Measurements from ENCODE around the gene SPTBN1.

The SPTBN1 gene

DNA sequence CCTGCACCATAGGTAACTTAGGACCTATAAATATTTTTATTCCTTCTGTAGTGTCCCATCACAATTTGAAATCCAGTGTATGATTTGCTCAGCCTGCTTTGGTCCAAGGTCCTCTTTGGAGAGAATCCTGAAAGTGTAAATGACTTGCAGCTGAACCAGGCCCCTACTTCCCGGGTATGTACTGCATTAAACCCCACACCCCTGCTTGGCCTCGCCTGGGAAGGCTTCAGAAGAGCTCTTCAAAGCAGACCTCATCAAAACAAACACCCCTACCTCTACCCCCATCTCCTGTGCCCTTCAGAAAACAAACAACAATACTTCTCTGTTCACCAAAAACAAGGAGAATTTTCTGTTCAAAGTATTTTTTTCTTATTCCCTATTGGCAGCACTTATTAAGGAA lies 9.5 kb upstream of the SPTBN1 start:
- Histone ChIP-seq H3K36me3 (ENCODE audit: insufficient read depth, low read length) (no peaks in the 10 kb centered on the region), H3K4me2 (ENCODE audit: insufficient read depth, low read length) (no peak overlapping the region), H3K9me3 (ENCODE audit: insufficient read depth, low read length, severe bottlenecking) (no peaks in the 10 kb centered on the region), H4K20me1 (ENCODE audit: insufficient read depth, low read length) (no peaks in the 10 kb centered on the region), H3K79me2 (ENCODE audit: insufficient read depth, low read length) (no peaks in the 10 kb centered on the region), H3K4me3 (ENCODE audit: low read depth in 1 of 2, low read length in 2 of 2) (no peak overlapping the region), H3K4me1 (ENCODE audit: insufficient read depth, low read length) (no peaks in the 10 kb centered on the region), H2AFZ (ENCODE audit: low read depth, low read length) (no peak overlapping the region), H3K9ac (ENCODE audit: low read depth, low read length) (no peak overlapping the region), H3K27me3 (ENCODE audit: insufficient read depth, low read length, poor library complexity) (no peaks in the 10 kb centered on the region), H3K27ac (ENCODE audit: low read length) (no peak overlapping the region)
- TF ChIP-seq, protein P1, sequence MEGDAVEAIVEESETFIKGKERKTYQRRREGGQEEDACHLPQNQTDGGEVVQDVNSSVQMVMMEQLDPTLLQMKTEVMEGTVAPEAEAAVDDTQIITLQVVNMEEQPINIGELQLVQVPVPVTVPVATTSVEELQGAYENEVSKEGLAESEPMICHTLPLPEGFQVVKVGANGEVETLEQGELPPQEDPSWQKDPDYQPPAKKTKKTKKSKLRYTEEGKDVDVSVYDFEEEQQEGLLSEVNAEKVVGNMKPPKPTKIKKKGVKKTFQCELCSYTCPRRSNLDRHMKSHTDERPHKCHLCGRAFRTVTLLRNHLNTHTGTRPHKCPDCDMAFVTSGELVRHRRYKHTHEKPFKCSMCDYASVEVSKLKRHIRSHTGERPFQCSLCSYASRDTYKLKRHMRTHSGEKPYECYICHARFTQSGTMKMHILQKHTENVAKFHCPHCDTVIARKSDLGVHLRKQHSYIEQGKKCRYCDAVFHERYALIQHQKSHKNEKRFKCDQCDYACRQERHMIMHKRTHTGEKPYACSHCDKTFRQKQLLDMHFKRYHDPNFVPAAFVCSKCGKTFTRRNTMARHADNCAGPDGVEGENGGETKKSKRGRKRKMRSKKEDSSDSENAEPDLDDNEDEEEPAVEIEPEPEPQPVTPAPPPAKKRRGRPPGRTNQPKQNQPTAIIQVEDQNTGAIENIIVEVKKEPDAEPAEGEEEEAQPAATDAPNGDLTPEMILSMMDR (IDR thresholded peaks at IDR 0.05; ENCODE audit: borderline replicate concordance, extremely low read depth, low read length, poor library complexity, severe bottlenecking) = no peak
- TF ChIP-seq EZH2 (IDR thresholded peaks at IDR 0.05; ENCODE audit: borderline replicate concordance, low read depth, low read length, severe bottlenecking) = no peak
- DNase-seq (no peak), ATAC-seq (ENCODE audit: insufficient read depth, low read depth) (no peak)

DNA sequence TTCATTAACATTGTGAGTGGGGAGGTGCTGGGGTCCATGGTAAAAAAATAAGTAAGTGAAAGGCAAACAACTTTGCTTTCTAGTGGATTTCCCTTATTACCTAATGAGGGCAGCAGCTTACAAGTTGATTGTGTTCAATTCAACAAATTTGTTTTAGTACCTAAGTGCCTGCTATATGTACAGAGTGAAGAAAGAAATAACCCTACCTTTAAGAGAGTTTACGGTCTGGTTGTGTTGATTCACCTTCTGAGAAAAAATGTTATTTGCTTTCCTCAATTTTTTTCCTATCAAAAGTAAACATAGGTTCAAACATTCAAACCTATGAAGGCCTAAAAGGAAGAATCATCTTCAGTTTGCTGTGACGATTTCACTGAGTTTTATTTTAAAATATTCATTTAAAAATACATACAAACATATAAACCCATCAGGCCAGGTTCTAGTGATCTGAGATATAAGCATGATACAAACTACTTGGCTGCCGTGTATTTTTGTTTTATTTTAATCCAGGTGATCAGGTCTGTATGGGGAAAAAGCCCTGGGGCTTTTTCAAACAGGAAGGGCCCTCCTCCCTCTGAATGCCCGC lies 1.5 kb upstream of the SPTBN1 start:
- no peak for DNase-seq
- H3K36me3 ChIP-seq (ENCODE audit: insufficient read depth, low read length) = no peaks in the 10 kb centered on the region; the same call in 1 of the 2 replicates
- H3K4me2 ChIP-seq (ENCODE audit: insufficient read depth, low read length) = no peak overlapping the region
- H3K27me3 ChIP-seq (ENCODE audit: insufficient read depth, low read length, poor library complexity) = no peaks in the 10 kb centered on the region
- no peak overlapping the region for H2AFZ ChIP-seq (ENCODE audit: low read depth, low read length)
- TF ChIP-seq, protein P1 (IDR thresholded peaks at IDR 0.05; ENCODE audit: borderline replicate concordance, extremely low read depth, low read length, poor library complexity, severe bottlenecking) = no peak
- TF ChIP-seq EZH2 (IDR thresholded peaks at IDR 0.05; ENCODE audit: borderline replicate concordance, low read depth, low read length, severe bottlenecking) = no peak
- no peak for ATAC-seq (ENCODE audit: insufficient read depth, low read depth)
- peaks cover 24% of the 10 kb centered on the region for H3K4me1 ChIP-seq (ENCODE audit: insufficient read depth, low read length)
- H3K9me3 ChIP-seq (ENCODE audit: insufficient read depth, low read length, severe bottlenecking) = no peaks in the 10 kb centered on the region
- H3K9ac ChIP-seq (ENCODE audit: low read depth, low read length) = no peak overlapping the region
- no peak overlapping the region for H3K27ac ChIP-seq (ENCODE audit: low read length)
- no peaks in the 10 kb centered on the region for H3K79me2 ChIP-seq (ENCODE audit: insufficient read depth, low read length)
- H4K20me1 ChIP-seq (ENCODE audit: insufficient read depth, low read length) = no peaks in the 10 kb centered on the region
- H3K4me3 ChIP-seq (ENCODE audit: low read depth in 1 of 2, low read length in 2 of 2) = no peak overlapping the region

DNA sequence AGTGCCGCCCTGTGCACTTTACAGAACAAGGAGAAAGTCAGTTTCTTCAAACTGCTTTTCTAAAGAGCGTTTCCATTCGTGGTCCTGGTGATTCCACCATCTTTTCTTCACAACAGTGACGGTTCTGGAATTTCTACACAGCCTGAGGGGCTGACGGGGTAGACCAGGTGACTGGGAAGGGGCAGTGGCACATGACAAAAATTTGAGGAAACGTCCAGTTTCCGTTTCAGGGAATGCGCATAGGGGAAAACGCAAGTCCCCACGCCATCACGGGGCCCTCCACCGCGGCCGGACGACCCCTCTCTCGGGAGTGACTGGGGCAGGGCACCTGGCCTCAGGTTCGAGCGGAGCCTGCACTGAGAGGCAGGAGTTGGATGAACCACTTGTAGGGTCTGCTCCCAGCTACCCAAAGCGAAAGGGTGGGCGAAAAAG lies 980 bp upstream of the SPTBN1 start:
- Histone ChIP-seq H2AFZ (ENCODE audit: low read depth, low read length) (no peak overlapping the region), H3K9ac (ENCODE audit: low read depth, low read length) (no peak overlapping the region), H3K4me3 (ENCODE audit: low read depth in 1 of 2, low read length in 2 of 2) (no peak overlapping the region), H3K4me2 (ENCODE audit: insufficient read depth, low read length) (peak overlapping the region; percentile 86; the same call in 1 of the 2 replicates), H3K36me3 (ENCODE audit: insufficient read depth, low read length) (no peaks in the 10 kb centered on the region; the same call in 1 of the 2 replicates), H3K79me2 (ENCODE audit: insufficient read depth, low read length) (no peaks in the 10 kb centered on the region), H4K20me1 (ENCODE audit: insufficient read depth, low read length) (no peaks in the 10 kb centered on the region), H3K9me3 (ENCODE audit: insufficient read depth, low read length, severe bottlenecking) (no peaks in the 10 kb centered on the region), H3K4me1 (ENCODE audit: insufficient read depth, low read length) (peaks cover 24% of the 10 kb centered on the region), H3K27ac (ENCODE audit: low read length) (no peak overlapping the region), H3K27me3 (ENCODE audit: insufficient read depth, low read length, poor library complexity) (no peaks in the 10 kb centered on the region)
- DNase-seq (no peak), ATAC-seq (ENCODE audit: insufficient read depth, low read depth) (no peak)
- no peak for TF ChIP-seq EZH2 (IDR thresholded peaks at IDR 0.05; ENCODE audit: borderline replicate concordance, low read depth, low read length, severe bottlenecking)
- TF ChIP-seq, protein P1 (IDR thresholded peaks at IDR 0.05; ENCODE audit: borderline replicate concordance, extremely low read depth, low read length, poor library complexity, severe bottlenecking) = no peak

Measured in DND-41 (cell line).